Measurements from ENCODE around the gene CHD5. TPM values are rescaled to one million over a fixed set of nuclear protein-coding genes. Genes with fewer than 3 reads are reported as not detected.

Gene CHD5
- total RNA-seq, 1 donor from 2014 or later, result 0.78 TPM

DNA sequence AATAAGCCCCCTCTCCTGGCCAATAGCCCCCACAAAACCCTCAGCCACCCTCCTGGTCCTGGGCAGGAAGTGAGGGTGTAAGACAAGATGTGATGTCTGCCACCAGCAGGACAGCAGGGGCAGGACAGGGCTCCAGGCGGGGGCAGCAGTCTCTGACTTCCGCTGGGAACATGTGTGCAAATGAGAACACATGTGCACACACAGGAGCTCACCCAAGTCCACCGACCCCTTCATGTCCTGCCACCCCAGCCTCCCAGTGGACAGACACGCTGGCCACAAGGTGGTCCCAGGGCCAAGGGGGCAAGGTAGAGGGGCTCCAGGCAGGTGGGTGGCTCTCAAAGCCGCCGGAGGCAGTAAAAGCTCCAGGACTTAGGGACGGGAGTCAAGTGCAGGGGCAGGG lies 74.4 kb downstream of the CHD5 start:
- Mint-ChIP-seq H3K4me1 (ENCODE audit: low read depth) (no peaks in the 10 kb centered on the region), H3K4me3 (ENCODE audit: low read depth) (no peak overlapping the region), H3K9me3 (no peaks in the 10 kb centered on the region), H3K27ac (no peak overlapping the region), H3K27me3 (ENCODE audit: low read depth) (no peaks in the 10 kb centered on the region), H3K36me3 (ENCODE audit: low read depth) (no peaks in the 10 kb centered on the region)
- intact Hi-C loops (cut with micrococcal nuclease), result no loop called here
- no peak for DNase-seq (ENCODE audit: low spot score)

DNA sequence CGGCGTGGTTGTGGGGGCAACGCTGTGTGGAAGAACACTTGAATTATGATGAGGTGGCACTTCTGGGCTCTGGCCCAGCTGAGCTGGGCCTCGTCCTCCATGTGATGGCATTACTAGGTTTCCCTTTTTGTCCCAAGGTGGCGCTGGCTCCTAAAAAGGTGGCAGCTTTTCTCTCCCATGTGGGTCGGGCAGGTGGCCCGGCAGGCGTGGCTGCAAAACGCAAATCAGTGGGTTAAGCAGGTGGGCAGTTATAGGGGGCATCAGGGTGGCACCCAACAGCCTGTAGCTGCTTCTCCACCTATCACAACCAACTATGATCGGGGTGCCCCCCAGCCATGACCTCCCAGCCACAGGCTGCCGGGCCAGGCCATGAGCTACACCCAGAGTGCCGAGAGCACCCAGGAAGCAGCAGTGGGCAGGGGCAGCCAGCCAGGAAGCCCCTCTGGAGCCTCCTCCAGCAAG lies 74.9 kb downstream of the CHD5 start:
- intact Hi-C loops (cut with micrococcal nuclease), result no loop called here
- H3K27me3 Mint-ChIP-seq (ENCODE audit: low read depth), result no peaks in the 10 kb centered on the region
- H3K4me3 Mint-ChIP-seq (ENCODE audit: low read depth), result no peak overlapping the region
- no peaks in the 10 kb centered on the region for H3K36me3 Mint-ChIP-seq (ENCODE audit: low read depth)
- no peaks in the 10 kb centered on the region for H3K9me3 Mint-ChIP-seq
- no peaks in the 10 kb centered on the region for H3K4me1 Mint-ChIP-seq (ENCODE audit: low read depth)
- no peak overlapping the region for H3K27ac Mint-ChIP-seq
- no peak for DNase-seq (ENCODE audit: low spot score)

DNA sequence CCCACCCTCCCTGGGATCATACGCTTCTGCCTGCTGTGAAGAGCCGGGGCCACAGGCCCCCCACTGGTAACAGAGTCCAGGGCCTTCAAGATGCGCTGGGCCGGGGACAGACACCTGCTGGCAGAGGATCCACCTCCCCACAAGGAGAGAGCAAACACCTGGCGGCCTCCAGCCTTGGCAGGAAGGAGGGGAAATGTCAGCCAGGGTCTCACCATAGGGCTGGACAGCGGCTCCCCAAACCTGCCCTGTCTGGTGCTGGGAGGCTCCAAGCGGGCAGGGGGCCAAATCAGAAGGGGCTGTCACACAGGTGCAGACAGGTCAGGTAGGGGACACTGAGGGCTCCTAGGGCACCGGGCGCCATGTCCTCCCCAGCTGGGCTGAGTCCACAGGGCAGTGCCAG lies 75.5 kb downstream of the CHD5 start:
- intact Hi-C loops (cut with micrococcal nuclease), result no loop called here
- Mint-ChIP-seq H3K4me1 (ENCODE audit: low read depth) (no peaks in the 10 kb centered on the region), H3K36me3 (ENCODE audit: low read depth) (no peaks in the 10 kb centered on the region), H3K27ac (no peak overlapping the region), H3K27me3 (ENCODE audit: low read depth) (no peaks in the 10 kb centered on the region), H3K4me3 (ENCODE audit: low read depth) (no peak overlapping the region), H3K9me3 (no peaks in the 10 kb centered on the region)
- DNase-seq (ENCODE audit: low spot score), result no peak

DNA sequence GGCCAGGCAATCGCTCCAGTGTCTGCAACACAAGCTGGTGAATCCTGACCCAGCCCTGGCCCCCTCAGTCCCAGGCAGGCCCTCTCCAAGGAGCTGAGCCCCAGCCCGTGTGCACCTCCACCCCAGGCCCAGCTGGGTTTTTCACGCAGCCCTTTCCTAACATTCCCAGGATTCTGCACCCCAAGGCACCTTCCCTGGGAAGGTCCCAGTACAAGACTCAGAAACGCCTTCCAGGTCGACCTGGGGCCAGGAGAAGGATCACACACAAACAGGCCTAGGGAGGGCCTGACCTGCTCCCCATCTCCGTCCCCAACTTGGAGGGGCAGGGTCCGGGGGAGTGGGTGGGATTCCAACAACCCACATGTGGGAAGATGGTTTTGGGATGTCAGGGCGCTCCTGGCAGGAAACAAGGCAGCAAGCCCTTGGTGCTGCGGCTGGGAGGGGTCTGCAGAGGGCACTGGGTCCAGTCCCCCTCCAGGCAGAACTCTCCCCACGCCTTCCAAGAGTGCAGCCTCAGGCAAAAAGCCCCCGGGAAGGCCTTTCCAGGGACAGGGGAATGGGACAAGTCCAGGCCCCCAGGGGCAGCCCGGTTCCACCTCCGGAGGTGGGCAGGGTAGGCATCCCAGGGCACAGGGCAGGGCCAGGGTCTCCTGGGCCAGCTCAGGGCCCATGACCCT lies 76.1 kb downstream of the CHD5 start:
- DNase-seq (ENCODE audit: low spot score), result no peak
- H3K4me1 Mint-ChIP-seq (ENCODE audit: low read depth), result no peaks in the 10 kb centered on the region
- H3K9me3 Mint-ChIP-seq, result no peaks in the 10 kb centered on the region
- H3K36me3 Mint-ChIP-seq (ENCODE audit: low read depth), result no peaks in the 10 kb centered on the region
- intact Hi-C loops (cut with micrococcal nuclease), result no loop called here
- H3K4me3 Mint-ChIP-seq (ENCODE audit: low read depth), result no peak overlapping the region
- H3K27ac Mint-ChIP-seq, result no peak overlapping the region
- no peaks in the 10 kb centered on the region for H3K27me3 Mint-ChIP-seq (ENCODE audit: low read depth)

DNA sequence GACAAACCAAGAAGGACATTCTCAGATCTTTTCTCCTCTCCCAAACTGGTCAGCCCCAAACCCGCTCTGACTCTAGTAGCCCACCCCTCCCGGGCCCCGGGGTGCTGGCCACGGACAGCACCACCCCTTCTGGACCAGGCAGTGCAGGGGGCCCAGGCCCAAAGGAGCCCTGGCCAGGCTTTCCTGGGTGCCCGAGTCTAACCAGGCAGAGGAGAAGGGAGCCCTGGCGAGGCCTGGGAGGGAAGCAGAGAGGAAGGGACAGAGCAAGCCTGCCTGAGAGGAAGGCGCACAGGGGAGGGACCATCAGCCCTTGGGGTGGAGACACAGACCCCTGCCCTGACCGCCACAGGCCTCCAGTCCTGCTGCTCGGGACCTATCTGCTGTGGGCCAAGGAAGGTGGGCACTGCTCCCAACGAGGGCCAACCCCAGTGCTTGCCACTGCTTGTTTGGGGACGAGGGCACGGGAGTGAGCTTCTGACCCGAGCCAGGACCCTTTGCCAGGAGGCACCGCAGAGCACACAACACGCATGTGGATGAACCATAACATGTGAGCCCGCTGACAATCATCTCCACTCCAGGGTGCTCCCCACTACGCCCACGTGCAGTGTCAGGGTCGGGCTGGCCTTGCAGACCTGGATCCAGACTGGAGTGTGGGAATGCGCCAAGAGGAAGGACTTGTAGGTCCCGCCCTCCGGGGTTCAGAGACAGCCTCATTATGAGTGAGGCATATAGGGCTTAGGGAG lies 76.8 kb downstream of the CHD5 start:
- intact Hi-C loops (cut with micrococcal nuclease), result no loop called here
- H3K27me3 Mint-ChIP-seq (ENCODE audit: low read depth), result no peaks in the 10 kb centered on the region
- no peak overlapping the region for H3K27ac Mint-ChIP-seq
- no peak for DNase-seq (ENCODE audit: low spot score)
- H3K4me1 Mint-ChIP-seq (ENCODE audit: low read depth), result no peaks in the 10 kb centered on the region
- H3K4me3 Mint-ChIP-seq (ENCODE audit: low read depth), result no peak overlapping the region
- H3K9me3 Mint-ChIP-seq, result no peaks in the 10 kb centered on the region
- peaks cover 3% of the 10 kb centered on the region for H3K36me3 Mint-ChIP-seq (ENCODE audit: low read depth)

DNA sequence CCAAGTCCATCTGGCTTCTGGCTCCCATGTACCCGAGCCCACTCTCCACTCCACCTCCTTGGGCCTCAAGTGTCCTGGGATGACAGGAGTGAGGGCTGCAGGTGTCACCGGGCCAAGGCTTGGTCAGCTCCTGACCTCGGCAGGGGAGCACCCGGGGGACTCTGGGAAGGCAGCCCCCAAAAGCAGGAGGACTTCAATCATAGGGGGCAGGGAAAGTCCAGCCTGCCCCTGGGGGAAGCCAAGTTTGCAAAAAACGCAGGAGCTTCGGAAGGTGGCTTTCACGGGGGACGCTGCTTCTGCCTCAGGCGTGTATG lies 77.6 kb downstream of the CHD5 start:
- no peaks in the 10 kb centered on the region for H3K27me3 Mint-ChIP-seq (ENCODE audit: low read depth)
- no peak overlapping the region for H3K27ac Mint-ChIP-seq
- no peak overlapping the region for H3K4me3 Mint-ChIP-seq (ENCODE audit: low read depth)
- DNase-seq (ENCODE audit: low spot score), result no peak
- intact Hi-C loops (cut with micrococcal nuclease), result no loop called here
- H3K9me3 Mint-ChIP-seq, result no peaks in the 10 kb centered on the region
- H3K4me1 Mint-ChIP-seq (ENCODE audit: low read depth), result no peaks in the 10 kb centered on the region
- H3K36me3 Mint-ChIP-seq (ENCODE audit: low read depth), result peaks cover 11% of the 10 kb centered on the region

DNA sequence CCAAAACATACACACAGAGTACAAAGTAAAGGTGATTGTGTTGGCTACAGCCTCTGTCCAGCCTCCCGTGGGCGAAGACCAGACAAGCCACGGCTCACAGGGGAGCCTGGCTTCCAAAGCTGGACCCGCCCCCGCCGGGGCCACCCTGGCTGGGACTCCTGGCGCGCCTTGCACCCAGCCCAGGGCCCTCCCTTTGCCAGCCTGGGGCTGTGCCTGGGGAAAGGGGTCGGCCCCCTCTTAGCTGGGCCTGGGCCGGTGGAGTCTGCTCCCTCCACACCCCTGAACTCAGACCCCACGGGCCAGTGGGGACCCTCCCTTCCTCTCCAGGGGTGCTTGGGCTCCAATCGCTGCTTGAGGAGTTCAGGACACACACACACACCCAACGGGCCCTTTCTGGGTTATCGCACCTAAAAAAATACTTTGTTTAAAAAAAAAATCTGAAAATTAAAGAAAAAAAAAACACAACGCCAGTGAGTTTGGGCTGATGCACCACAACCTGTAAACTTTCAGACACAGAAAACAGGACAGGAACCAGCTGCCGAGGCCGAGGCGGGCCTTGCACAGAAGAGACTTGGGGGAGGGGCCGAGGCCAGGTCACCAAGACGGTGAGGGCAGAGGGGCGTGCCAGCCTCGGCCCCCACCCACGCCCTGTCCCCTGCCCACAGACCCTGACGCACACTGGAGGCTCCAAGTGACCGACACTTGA lies 78.1 kb downstream of the CHD5 start:
- Mint-ChIP-seq H3K27ac (no peak overlapping the region), H3K4me3 (ENCODE audit: low read depth) (no peak overlapping the region)

DNA sequence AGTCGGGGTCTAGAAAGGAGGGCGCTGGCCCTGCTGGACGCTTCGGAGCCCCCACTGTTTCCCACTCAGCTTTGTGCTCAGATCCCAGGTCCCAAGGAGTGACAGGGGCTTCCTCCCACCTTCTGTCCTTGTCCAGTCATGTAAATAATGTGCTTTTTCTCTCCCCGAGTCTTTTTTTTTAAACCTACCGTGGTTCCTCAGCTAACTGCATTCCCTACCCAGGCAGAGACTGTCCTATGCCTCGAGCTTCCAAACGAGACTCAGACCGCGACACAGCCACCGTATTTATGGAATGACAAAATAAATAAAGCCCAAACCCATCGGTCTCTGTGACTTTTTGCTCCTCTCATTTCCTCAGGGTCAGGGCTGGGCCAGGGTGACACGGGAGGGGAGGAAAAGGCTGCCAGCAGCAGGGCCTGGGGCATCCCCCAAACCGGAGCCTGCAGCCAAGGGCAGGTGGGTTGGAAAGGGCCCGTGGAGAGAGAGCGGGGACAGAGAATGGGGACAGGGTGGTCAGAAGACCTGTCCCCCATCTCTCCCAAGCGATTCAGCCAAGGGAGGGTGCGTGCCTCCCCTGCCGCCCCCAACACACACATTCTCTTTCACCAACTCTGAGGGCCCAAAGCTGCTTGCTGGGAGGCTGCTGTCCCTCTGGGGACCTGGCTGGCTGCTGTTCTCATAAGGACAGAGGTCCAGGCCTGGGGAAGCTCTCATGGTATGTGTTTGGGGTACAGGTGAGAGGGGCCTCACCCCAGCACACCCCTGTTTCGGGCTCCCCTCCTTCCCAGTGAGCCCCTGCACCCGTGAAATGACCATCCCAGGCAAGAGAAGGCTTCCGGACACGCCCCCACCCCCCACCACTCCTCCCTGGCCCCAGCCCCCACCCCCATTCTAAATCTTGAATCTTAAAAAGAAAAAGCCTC lies 79.0 kb downstream of the CHD5 start:
- H3K27me3 Mint-ChIP-seq (ENCODE audit: low read depth), result no peaks in the 10 kb centered on the region
- H3K36me3 Mint-ChIP-seq (ENCODE audit: low read depth), result peaks cover 19% of the 10 kb centered on the region
- no peaks in the 10 kb centered on the region for H3K9me3 Mint-ChIP-seq
- H3K4me3 Mint-ChIP-seq (ENCODE audit: low read depth), result no peak overlapping the region
- H3K27ac Mint-ChIP-seq, result no peak overlapping the region
- no peak for DNase-seq (ENCODE audit: low spot score)
- H3K4me1 Mint-ChIP-seq (ENCODE audit: low read depth), result no peaks in the 10 kb centered on the region
- intact Hi-C loops (cut with micrococcal nuclease), result no loop called here

More for the DNA sequence above, 78.1 kb downstream of the CHD5 start:
- H3K4me1 Mint-ChIP-seq (ENCODE audit: low read depth), result no peaks in the 10 kb centered on the region
- DNase-seq (ENCODE audit: low spot score), result no peak
- no peaks in the 10 kb centered on the region for H3K27me3 Mint-ChIP-seq (ENCODE audit: low read depth)
- intact Hi-C loops (cut with micrococcal nuclease), result no loop called here
- no peaks in the 10 kb centered on the region for H3K9me3 Mint-ChIP-seq
- H3K36me3 Mint-ChIP-seq (ENCODE audit: low read depth), result peaks cover 16% of the 10 kb centered on the region

DNA sequence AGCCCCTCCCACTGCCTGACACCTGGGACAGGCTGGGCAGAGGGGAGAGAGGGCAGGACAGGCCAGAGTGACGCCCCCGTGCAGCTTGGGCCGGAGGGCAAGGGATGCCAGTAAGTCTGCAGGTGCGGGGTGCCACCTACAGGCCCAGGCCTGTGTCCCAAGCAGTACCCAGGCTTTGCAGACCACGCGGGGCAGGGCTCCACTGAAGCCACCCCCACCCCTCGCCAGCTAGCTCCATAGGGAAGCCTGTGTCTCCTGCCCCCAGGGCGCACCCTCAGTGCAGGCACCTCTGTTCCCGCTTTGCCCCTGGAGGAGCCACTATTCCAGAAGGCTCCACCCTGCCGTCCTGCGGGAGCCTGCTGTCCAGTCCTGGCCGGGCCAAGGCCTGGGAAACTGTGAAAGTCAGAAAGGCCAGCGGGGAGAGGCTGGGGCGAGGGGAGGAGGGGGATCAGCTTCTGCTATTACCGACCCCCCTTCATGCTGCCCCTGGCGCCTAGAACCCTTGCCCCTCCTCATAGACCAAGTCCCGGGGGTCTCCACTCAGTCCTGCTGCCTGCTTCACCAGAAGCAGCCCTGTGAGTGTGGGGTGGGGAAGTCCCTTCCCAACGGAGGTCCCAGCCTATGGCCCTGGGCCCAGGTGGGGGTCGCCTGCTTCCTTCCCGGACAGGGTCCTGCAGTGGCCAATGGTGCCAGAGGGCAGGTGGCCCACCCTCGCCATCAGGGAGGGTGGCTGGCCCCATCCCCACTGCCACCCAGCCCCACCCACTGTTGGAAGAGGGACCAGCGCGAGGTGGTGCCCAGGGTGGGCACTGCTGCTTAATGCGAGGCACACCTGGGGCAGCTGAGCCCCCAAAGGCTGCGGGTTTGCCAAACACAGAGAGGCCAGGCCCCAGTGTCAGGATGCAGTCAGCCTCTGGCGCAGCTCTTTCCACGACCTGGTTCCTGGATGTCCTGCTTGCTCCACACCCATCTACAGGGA lies 80.0 kb downstream of the CHD5 start:
- no peak for DNase-seq (ENCODE audit: low spot score)
- Mint-ChIP-seq H3K36me3 (ENCODE audit: low read depth) (peaks cover 19% of the 10 kb centered on the region), H3K27ac (no peak overlapping the region), H3K9me3 (no peaks in the 10 kb centered on the region), H3K27me3 (ENCODE audit: low read depth) (no peaks in the 10 kb centered on the region), H3K4me3 (ENCODE audit: low read depth) (no peak overlapping the region), H3K4me1 (ENCODE audit: low read depth) (no peaks in the 10 kb centered on the region)
- intact Hi-C loops (cut with micrococcal nuclease), result no loop called here

DNA sequence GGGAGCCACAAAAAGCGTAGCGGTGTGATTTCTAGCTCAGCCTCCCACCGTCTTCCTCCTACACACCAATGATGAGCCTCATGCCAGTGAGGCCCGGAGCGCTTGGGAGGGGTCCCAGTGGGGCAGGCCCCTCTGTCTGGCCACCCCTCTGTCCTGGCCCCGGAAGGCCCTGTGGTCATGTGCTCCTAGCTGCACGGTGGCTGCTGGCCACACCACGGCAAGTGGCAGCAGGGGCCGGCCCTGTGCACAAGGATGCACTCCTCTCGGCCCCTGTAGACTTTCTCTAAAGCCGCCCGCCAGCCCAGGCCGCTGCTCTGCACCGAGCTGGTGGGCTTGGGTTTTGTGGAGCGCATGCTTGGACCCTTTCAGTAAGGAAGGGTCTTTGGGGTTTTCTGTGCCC lies 80.8 kb downstream of the CHD5 start:
- H3K4me1 Mint-ChIP-seq (ENCODE audit: low read depth), result no peaks in the 10 kb centered on the region
- DNase-seq (ENCODE audit: low spot score), result no peak
- intact Hi-C loops (cut with micrococcal nuclease), result no loop called here
- peaks cover 22% of the 10 kb centered on the region for H3K36me3 Mint-ChIP-seq (ENCODE audit: low read depth)
- H3K27me3 Mint-ChIP-seq (ENCODE audit: low read depth), result no peaks in the 10 kb centered on the region
- no peak overlapping the region for H3K27ac Mint-ChIP-seq
- no peaks in the 10 kb centered on the region for H3K9me3 Mint-ChIP-seq
- no peak overlapping the region for H3K4me3 Mint-ChIP-seq (ENCODE audit: low read depth)

DNA sequence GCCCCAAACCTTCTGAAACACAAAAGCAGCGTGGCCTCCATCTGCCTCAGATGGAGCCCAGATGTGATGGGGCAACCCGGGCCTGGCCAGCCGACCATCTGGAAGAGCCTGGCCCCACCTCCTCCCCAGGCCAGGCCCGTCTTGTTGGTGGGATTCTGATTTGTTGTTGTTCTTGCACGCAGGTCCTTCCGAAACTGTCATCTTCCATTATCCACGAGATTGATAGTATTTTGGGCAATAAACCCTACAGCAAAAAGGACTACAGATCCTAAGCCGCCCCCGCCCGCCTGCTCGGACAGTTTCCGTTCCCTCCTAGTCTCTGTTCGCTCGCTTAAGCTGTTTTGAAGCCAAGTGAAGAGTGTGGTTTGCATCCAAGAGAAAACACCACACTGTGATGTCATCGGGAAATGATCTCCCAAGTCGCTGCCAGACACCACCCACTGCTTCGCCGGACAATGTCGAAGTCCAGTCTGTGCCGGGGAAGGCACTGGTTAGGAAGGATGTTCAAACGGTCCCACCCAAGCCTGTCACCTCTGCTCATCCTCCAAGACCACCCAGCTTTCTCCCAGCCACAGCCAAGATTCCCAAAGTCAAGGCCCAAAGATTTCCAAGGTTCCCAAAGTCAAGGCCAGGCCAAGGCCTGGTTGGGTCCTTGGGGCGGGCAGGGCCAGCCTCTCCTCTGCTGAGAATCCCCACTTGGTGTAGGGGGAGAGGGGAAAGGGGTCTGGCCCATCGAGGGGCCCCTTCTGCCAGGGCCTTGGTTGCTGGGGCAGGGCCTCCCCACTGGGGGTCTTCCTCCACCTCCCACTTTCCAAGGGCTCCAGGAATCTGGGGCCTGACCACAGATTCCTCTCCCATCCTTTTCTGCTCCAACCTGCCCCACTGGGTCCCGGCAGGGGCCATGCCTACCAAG lies 81.6 kb downstream of the CHD5 start:
- no peaks in the 10 kb centered on the region for H3K27me3 Mint-ChIP-seq (ENCODE audit: low read depth)
- no peak overlapping the region for H3K27ac Mint-ChIP-seq
- H3K36me3 Mint-ChIP-seq (ENCODE audit: low read depth), result peaks cover 29% of the 10 kb centered on the region
- no peaks in the 10 kb centered on the region for H3K9me3 Mint-ChIP-seq
- no peaks in the 10 kb centered on the region for H3K4me1 Mint-ChIP-seq (ENCODE audit: low read depth)
- intact Hi-C loops (cut with micrococcal nuclease), result no loop called here
- DNase-seq (ENCODE audit: low spot score), result no peak
- H3K4me3 Mint-ChIP-seq (ENCODE audit: low read depth), result no peak overlapping the region

Data from activated T-helper 2 cell treated with anti-CD3 and anti-CD28 coated beads, Interferon-gamma antibody, Interleukin-2, Interleukin-4, amounts not matched to agents 10 μg/mL and 5 μg/mL and 100 μg/mL, durations not matched to agents 14 hours and 24 hours and 36 hours (primary cell).